ENCODE measurements around the gene PRKCA. TPM values are rescaled to one million over a fixed set of nuclear protein-coding genes. Genes with fewer than 3 reads are reported as not detected.
A peak's percentile ranks its signal among the peaks of the same experiment; 100 is the strongest.

Gene PRKCA
- total and polyA plus RNA-seq, 2 donors = 15.6 to 24.4 TPM

DNA sequence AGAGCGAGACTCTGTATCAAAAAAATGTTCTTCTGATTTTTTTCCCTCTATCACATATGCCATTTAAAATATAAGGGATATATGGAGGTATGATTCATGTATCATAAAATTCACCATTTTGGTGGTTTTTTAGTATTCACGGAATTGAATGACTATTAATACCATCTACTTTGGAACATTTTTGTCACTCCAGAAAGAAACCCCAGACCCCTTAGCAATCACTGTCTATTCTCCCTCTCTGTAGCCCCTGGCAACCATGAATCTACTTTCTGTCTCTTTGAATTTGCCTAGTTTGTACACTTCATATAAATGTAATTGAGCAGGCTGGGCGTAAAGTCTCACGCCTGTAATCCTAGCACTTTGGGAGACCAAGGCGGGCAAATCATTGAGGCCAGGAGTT, 75.9 kb downstream of the PRKCA start:
- WGBS = 97% methylated on average over 5 of the region's 5 CpGs
- H3K4me1 ChIP-seq (ENCODE audit: insufficient read depth) = no peaks in the 10 kb centered on the region
- H3K36me3 ChIP-seq (ENCODE audit: insufficient read depth) = no peaks in the 10 kb centered on the region
- DNase-seq (ENCODE audit: extremely low spot score) = no peak
- H3K4me3 ChIP-seq (ENCODE audit: low read depth, low read length) = no peak overlapping the region
- no peak overlapping the region for H3K27ac ChIP-seq (ENCODE audit: low read depth)

GRCh38 chr17:66379544-66379943, 77.1 kb downstream of the PRKCA start:
- no peak for DNase-seq (ENCODE audit: extremely low spot score)
- Histone ChIP-seq H3K36me3 (ENCODE audit: insufficient read depth) (no peaks in the 10 kb centered on the region), H3K27ac (ENCODE audit: low read depth) (no peak overlapping the region), H3K4me1 (ENCODE audit: insufficient read depth) (no peaks in the 10 kb centered on the region), H3K4me3 (ENCODE audit: low read depth, low read length) (no peak overlapping the region)
- 59% methylated on average over 4 of the region's 4 CpGs for whole genome bisulfite sequencing

DNA sequence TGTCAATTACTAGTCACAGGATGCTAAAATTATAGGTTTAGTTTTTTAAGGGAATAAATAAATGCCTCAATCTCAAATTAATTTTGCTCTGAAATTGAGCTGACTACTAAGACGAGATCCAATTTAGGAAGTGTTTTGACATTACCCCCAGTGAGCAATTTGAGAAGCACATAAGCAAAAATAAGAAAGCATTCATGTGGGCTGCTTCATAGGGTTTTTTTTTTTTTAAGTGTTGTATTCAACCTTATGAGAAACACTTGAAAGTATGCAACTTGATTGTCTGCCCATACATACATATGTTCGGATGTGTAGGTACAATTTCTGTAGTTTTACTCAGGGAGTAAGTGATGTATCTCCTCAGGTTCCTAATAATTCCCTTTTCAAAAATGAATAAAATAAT, 77.6 kb downstream of the PRKCA start:
- DNase-seq (ENCODE audit: extremely low spot score) = no peak
- Histone ChIP-seq H3K36me3 (ENCODE audit: insufficient read depth) (no peaks in the 10 kb centered on the region), H3K4me1 (ENCODE audit: insufficient read depth) (no peaks in the 10 kb centered on the region), H3K27ac (ENCODE audit: low read depth) (no peak overlapping the region), H3K4me3 (ENCODE audit: low read depth, low read length) (no peak overlapping the region)
- 83% methylated on average over 2 of the region's 2 CpGs for WGBS

GRCh38 chr17:66381701-66382362, 79.4 kb downstream of the PRKCA start:
- H3K4me1 ChIP-seq (ENCODE audit: insufficient read depth) = no peaks in the 10 kb centered on the region

GRCh38 chr17:66383333-66383732, 80.9 kb downstream of the PRKCA start:
- H3K36me3 ChIP-seq (ENCODE audit: insufficient read depth) = no peaks in the 10 kb centered on the region
- DNase-seq (ENCODE audit: extremely low spot score) = peak; percentile 36
- H3K4me3 ChIP-seq (ENCODE audit: low read depth, low read length) = no peak overlapping the region
- no peak overlapping the region for H3K27ac ChIP-seq (ENCODE audit: low read depth)
- H3K4me1 ChIP-seq (ENCODE audit: insufficient read depth) = no peaks in the 10 kb centered on the region
- WGBS = 60% methylated on average over 4 of the region's 4 CpGs

More at GRCh38 chr17:66381701-66382362, 79.4 kb downstream of the PRKCA start:
- H3K27ac ChIP-seq (ENCODE audit: low read depth) = no peak overlapping the region
- 93% methylated on average over 4 of the region's 4 CpGs for WGBS
- no peak overlapping the region for H3K4me3 ChIP-seq (ENCODE audit: low read depth, low read length)
- H3K36me3 ChIP-seq (ENCODE audit: insufficient read depth) = no peaks in the 10 kb centered on the region
- DNase-seq (ENCODE audit: extremely low spot score) = no peak

DNA sequence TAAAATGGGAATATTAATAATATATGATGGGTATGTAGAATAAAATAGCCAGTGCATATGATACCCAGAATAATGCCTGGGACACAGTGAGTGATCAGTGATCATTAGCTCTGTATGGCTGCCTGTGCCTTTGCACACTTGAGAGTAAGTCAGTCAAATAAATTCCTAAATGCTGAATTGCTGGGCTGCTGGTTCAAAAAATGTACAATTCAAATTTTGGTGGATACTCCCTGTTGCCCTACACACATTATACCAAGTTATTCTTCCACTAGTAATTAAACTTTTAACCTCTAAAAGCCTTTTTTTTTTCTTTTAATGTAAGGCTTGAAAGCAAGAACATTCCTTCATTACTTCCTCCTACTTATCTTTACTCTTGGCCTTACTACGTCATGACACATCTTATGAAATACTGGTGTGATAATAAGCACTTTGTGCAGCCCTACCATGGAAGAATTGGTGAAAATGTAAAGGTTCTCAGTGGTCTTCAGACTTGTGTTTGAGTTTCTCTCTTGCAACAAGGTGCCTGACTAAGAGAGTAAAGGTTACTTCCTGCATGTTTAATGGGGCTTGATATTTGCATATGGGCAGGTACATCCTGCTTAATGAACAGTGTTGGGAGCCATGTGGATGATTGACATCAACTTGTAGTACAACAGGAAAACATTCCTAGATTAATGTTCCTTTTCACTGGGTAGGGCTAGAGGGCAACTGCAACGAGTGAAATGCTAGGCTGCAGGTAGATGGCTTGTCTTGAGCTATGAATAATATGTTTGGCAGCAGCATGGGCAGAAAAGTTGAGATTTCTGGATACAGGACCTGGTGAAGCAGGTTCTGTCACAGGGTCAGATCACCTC, 84.3 kb downstream of the PRKCA start:
- no peak for DNase-seq (ENCODE audit: extremely low spot score)
- no peak overlapping the region for H3K27ac ChIP-seq (ENCODE audit: low read depth)
- no peaks in the 10 kb centered on the region for H3K36me3 ChIP-seq (ENCODE audit: insufficient read depth)
- 33% methylated on average over 2 of the region's 2 CpGs for WGBS
- no peak overlapping the region for H3K4me3 ChIP-seq (ENCODE audit: low read depth, low read length)
- no peaks in the 10 kb centered on the region for H3K4me1 ChIP-seq (ENCODE audit: insufficient read depth)

- H3K4me3 ChIP-seq (ENCODE audit: low read depth, low read length) = no peak overlapping the region
- H3K4me1 ChIP-seq (ENCODE audit: insufficient read depth) = no peaks in the 10 kb centered on the region
- no peaks in the 10 kb centered on the region for H3K36me3 ChIP-seq (ENCODE audit: insufficient read depth)
- DNase-seq (ENCODE audit: extremely low spot score) = no peak
- no peak overlapping the region for H3K27ac ChIP-seq (ENCODE audit: low read depth)
- WGBS = 83% methylated on average over 7 of the region's 7 CpGs
Measured at GRCh38 chr17:66387392-66387981, 85.1 kb downstream of the PRKCA start.

GRCh38 chr17:66392783-66393437, 90.5 kb downstream of the PRKCA start:
- Histone ChIP-seq H3K4me3 (ENCODE audit: low read depth, low read length) (no peak overlapping the region), H3K4me1 (ENCODE audit: insufficient read depth) (no peaks in the 10 kb centered on the region), H3K36me3 (ENCODE audit: insufficient read depth) (no peaks in the 10 kb centered on the region), H3K27ac (ENCODE audit: low read depth) (no peak overlapping the region)
- no peak for DNase-seq (ENCODE audit: extremely low spot score)
- 89% methylated on average over 7 of the region's 7 CpGs for WGBS

DNA sequence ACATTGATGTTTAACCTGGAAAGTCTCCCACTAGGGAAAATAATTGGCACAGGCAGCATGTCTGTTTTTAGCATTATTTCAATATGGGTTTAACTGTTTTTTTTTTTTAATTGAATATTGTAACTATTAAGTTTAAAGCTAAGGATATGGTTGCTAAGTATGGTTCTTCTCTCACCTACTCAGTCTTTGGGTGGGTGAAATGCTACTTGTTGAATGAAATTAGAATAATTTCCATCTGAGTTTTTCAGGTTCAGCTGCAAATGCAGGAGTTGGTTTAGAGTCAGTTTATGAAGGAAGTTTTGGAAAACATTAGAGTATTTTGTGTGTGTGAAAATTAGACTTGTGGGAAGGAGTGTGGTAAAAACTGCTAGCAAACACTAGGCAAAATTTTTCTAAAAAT, 93.5 kb downstream of the PRKCA start:
- Histone ChIP-seq H3K36me3 (ENCODE audit: insufficient read depth) (no peaks in the 10 kb centered on the region), H3K4me3 (ENCODE audit: low read depth, low read length) (no peak overlapping the region), H3K4me1 (ENCODE audit: insufficient read depth) (no peaks in the 10 kb centered on the region), H3K27ac (ENCODE audit: low read depth) (no peak overlapping the region)
- no peak for DNase-seq (ENCODE audit: extremely low spot score)

DNA sequence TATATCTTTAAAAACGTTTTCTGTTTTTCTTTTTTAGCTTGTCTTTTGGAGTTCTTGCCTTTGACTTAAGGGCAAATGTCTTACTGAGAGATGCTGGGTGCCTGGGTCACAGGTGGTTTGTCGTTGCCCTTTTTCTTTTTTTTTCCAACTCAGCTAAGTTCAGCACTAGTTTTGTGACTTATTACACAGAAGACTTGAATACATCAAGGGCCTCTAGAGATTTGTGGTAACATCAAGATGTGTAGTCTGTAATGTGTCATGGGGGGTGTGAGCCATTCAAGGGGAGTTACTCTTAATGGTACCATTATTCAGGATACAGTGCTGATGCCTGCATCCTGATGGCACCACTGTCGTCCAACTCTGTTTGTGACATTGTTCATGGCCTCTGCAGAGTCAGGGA, 95.1 kb downstream of the PRKCA start:
- Histone ChIP-seq H3K4me3 (ENCODE audit: low read depth, low read length) (no peak overlapping the region), H3K4me1 (ENCODE audit: insufficient read depth) (no peaks in the 10 kb centered on the region), H3K36me3 (ENCODE audit: insufficient read depth) (no peaks in the 10 kb centered on the region), H3K27ac (ENCODE audit: low read depth) (no peak overlapping the region)
- DNase-seq (ENCODE audit: extremely low spot score) = no peak
- 84% methylated on average over 3 of the region's 3 CpGs for WGBS

GRCh38 chr17:66398059-66398458, 95.6 kb downstream of the PRKCA start:
- H3K36me3 ChIP-seq (ENCODE audit: insufficient read depth) = no peaks in the 10 kb centered on the region
- no peak for DNase-seq (ENCODE audit: extremely low spot score)
- H3K27ac ChIP-seq (ENCODE audit: low read depth) = no peak overlapping the region
- 64% methylated on average over 4 of the region's 4 CpGs for WGBS
- H3K4me1 ChIP-seq (ENCODE audit: insufficient read depth) = peaks cover 1% of the 10 kb centered on the region
- no peak overlapping the region for H3K4me3 ChIP-seq (ENCODE audit: low read depth, low read length)

- Histone ChIP-seq H3K27ac (ENCODE audit: low read depth) (no peak overlapping the region), H3K4me3 (ENCODE audit: low read depth, low read length) (no peak overlapping the region), H3K4me1 (ENCODE audit: insufficient read depth) (peaks cover 1% of the 10 kb centered on the region), H3K36me3 (ENCODE audit: insufficient read depth) (no peaks in the 10 kb centered on the region)
- WGBS = 85% methylated on average over 8 of the region's 8 CpGs
- no peak for DNase-seq (ENCODE audit: extremely low spot score)
Measured at GRCh38 chr17:66398617-66399016, 96.2 kb downstream of the PRKCA start.

GRCh38 chr17:66399441-66399840, 97.0 kb downstream of the PRKCA start:
- no peak for DNase-seq (ENCODE audit: extremely low spot score)
- Histone ChIP-seq H3K4me3 (ENCODE audit: low read depth, low read length) (no peak overlapping the region), H3K36me3 (ENCODE audit: insufficient read depth) (no peaks in the 10 kb centered on the region), H3K27ac (ENCODE audit: low read depth) (no peak overlapping the region), H3K4me1 (ENCODE audit: insufficient read depth) (peaks cover 1% of the 10 kb centered on the region)
- 94% methylated on average over 3 of the region's 3 CpGs for WGBS
